ENCODE results near the gene FBXL17.

The FBXL17 gene

GRCh38 chr5:108079753-108080152 lies 302.1 kb downstream of the FBXL17 start:
- TF ChIP-seq CTCF (IDR thresholded peaks at IDR 0.05; ENCODE audit: control insufficient read depth, extremely low read depth, insufficient read depth), result no peak
- no peak for DNase-seq (ENCODE audit: low read depth)
- no peak overlapping the region for H3K4me3 ChIP-seq (ENCODE audit: low read depth, low read length)

GRCh38 chr5:108078882-108079281 lies 303.0 kb downstream of the FBXL17 start:
- H3K4me3 ChIP-seq (ENCODE audit: low read depth, low read length), result no peak overlapping the region
- DNase-seq (ENCODE audit: low read depth), result no peak
- TF ChIP-seq CTCF (IDR thresholded peaks at IDR 0.05; ENCODE audit: control insufficient read depth, extremely low read depth, insufficient read depth), result no peak

GRCh38 chr5:108078345-108078744 lies 303.6 kb downstream of the FBXL17 start:
- DNase-seq (ENCODE audit: low read depth), result no peak
- no peak for TF ChIP-seq CTCF (IDR thresholded peaks at IDR 0.05; ENCODE audit: control insufficient read depth, extremely low read depth, insufficient read depth)
- H3K4me3 ChIP-seq (ENCODE audit: low read depth, low read length), result no peak overlapping the region

GRCh38 chr5:108074626-108075025 lies 307.3 kb downstream of the FBXL17 start:
- DNase-seq (ENCODE audit: low read depth), result no peak
- H3K4me3 ChIP-seq (ENCODE audit: low read depth, low read length), result no peak overlapping the region
- TF ChIP-seq CTCF (IDR thresholded peaks at IDR 0.05; ENCODE audit: control insufficient read depth, extremely low read depth, insufficient read depth), result no peak

GRCh38 chr5:108064302-108064701 lies 317.6 kb downstream of the FBXL17 start:
- DNase-seq (ENCODE audit: low read depth), result no peak
- no peak for TF ChIP-seq CTCF (IDR thresholded peaks at IDR 0.05; ENCODE audit: control insufficient read depth, extremely low read depth, insufficient read depth)

GRCh38 chr5:108061941-108062340 lies 320.0 kb downstream of the FBXL17 start:
- no peak for DNase-seq (ENCODE audit: low read depth)
- H3K4me3 ChIP-seq (ENCODE audit: low read depth, low read length), result no peak overlapping the region
- TF ChIP-seq CTCF (IDR thresholded peaks at IDR 0.05; ENCODE audit: control insufficient read depth, extremely low read depth, insufficient read depth), result no peak

More at GRCh38 chr5:108064302-108064701, 317.6 kb downstream of the FBXL17 start:
- H3K4me3 ChIP-seq (ENCODE audit: low read depth, low read length), result no peak overlapping the region

GRCh38 chr5:108060340-108060739 lies 321.6 kb downstream of the FBXL17 start:
- DNase-seq (ENCODE audit: low read depth), result no peak
- H3K4me3 ChIP-seq (ENCODE audit: low read depth, low read length), result no peak overlapping the region
- no peak for TF ChIP-seq CTCF (IDR thresholded peaks at IDR 0.05; ENCODE audit: control insufficient read depth, extremely low read depth, insufficient read depth)
